GM19023 (cell line): Measurements from ENCODE around the gene GFRA3.
"Not testable (repeated sequence)": the region's sequence is repeated elsewhere in the genome, so short reads cannot be mapped to it uniquely, and the experiment has no call there.

ENCODE experiments used
- ATAC-seq: cut with Tn5 transposase; IDR thresholded peaks from one replicate; pipeline ENCODE4 v1.9.1; 2021; ENCODE audit warnings: mild to moderate bottlenecking, moderate library complexity; ENCODE audit not compliant: unreplicated experiment

The GFRA3 gene

GRCh38 chr5:138247800-138248199 lies 26.6 kb downstream of the GFRA3 start:
- not testable (repeated sequence) for ATAC-seq

- no peak for ATAC-seq
These were observed 27.6 kb downstream of the GFRA3 start for GRCh38 chr5:138246822-138247221.

GRCh38 chr5:138246334-138246733 lies 28.1 kb downstream of the GFRA3 start:
- no peak for ATAC-seq

GRCh38 chr5:138245717-138246116 lies 28.7 kb downstream of the GFRA3 start:
- no peak for ATAC-seq

GRCh38 chr5:138243794-138244193 lies 30.6 kb downstream of the GFRA3 start:
- ATAC-seq: no peak

GRCh38 chr5:138241688-138242571 lies 32.5 kb downstream of the GFRA3 start:
- no peak for ATAC-seq

GRCh38 chr5:138240650-138241385 lies 33.6 kb downstream of the GFRA3 start:
- no peak for ATAC-seq

GRCh38 chr5:138238034-138238433 lies 36.4 kb downstream of the GFRA3 start:
- ATAC-seq: no peak

GRCh38 chr5:138234651-138235050 lies 39.8 kb downstream of the GFRA3 start:
- no peak for ATAC-seq

GRCh38 chr5:138233280-138233679 lies 41.1 kb downstream of the GFRA3 start:
- ATAC-seq: no peak

GRCh38 chr5:138230981-138231589 lies 43.3 kb downstream of the GFRA3 start:
- ATAC-seq: no peak

- no peak for ATAC-seq
These were observed 44.2 kb downstream of the GFRA3 start for GRCh38 chr5:138230261-138230660.

GRCh38 chr5:138229387-138229786 lies 45.0 kb downstream of the GFRA3 start:
- no peak for ATAC-seq

GRCh38 chr5:138226910-138227309 lies 47.5 kb downstream of the GFRA3 start:
- no peak for ATAC-seq

GRCh38 chr5:138224712-138225111 lies 49.7 kb downstream of the GFRA3 start:
- ATAC-seq: no peak

- ATAC-seq: no peak
These were observed 50.9 kb downstream of the GFRA3 start for GRCh38 chr5:138223532-138223931.

- ATAC-seq: no peak
These were observed 57.6 kb downstream of the GFRA3 start for GRCh38 chr5:138216799-138217198.

GRCh38 chr5:138213161-138214029 lies 61.0 kb downstream of the GFRA3 start, which contains the start of gene CDC23:
Gene CDC23 (minus strand): TSS chr5:138213323. CDS start chr5:138213312, 11 bp downstream.
- peak; percentile 99 for ATAC-seq

GRCh38 chr5:138212828-138213160 lies 61.6 kb downstream of the GFRA3 start:
- peak; percentile 22 for ATAC-seq

- no peak for ATAC-seq
These were observed 63.4 kb downstream of the GFRA3 start for GRCh38 chr5:138210985-138211384.
